ENCODE results near the gene PHLPP1.

- no peak for TF ChIP-seq CTCF (IDR thresholded peaks at IDR 0.05)
- no peak for TF ChIP-seq POLR2A (IDR thresholded peaks at IDR 0.05)
These were observed 264.6 kb downstream of the PHLPP1 start for GRCh38 chr18:62979900-62980299.

Data from suprapubic skin (tissue), 3 donors.